Ishikawa (cell line): ENCODE measurements around the gene THBS2.

Source experiments
- CEBPB ChIP-seq: IDR thresholded peaks from 2 replicates; pipeline ENCODE4 v1.6.1; 2012
- CREB1 ChIP-seq: IDR thresholded peaks from 2 replicates; pipeline ENCODE4 v1.6.1; 2012; ENCODE audit warnings: low read depth
- EGR1 ChIP-seq: IDR thresholded peaks from 2 replicates; pipeline ENCODE4 v1.6.1; 2012
- EP300 ChIP-seq: IDR thresholded peaks from 2 replicates; pipeline ENCODE4 v1.6.1; 2012; ENCODE audit warnings: borderline replicate concordance
- FOXM1 ChIP-seq: IDR thresholded peaks from 2 replicates; pipeline ENCODE4 v1.6.1; 2012; ENCODE audit warnings: low read depth, borderline replicate concordance
- MAX ChIP-seq: IDR thresholded peaks from 2 replicates; pipeline ENCODE4 v1.6.1; 2012
- NFIC ChIP-seq: IDR thresholded peaks from 2 replicates; pipeline ENCODE4 v1.6.1; 2012
- RAD21 ChIP-seq: IDR thresholded peaks from 2 replicates; pipeline ENCODE4 v1.6.1; 2012; ENCODE audit warnings: low read depth
- REST ChIP-seq: IDR thresholded peaks from 2 replicates; pipeline ENCODE4 v1.6.1; 2012; ENCODE audit warnings: low read depth, mild to moderate bottlenecking
- TAF1 ChIP-seq: IDR thresholded peaks from 2 replicates; pipeline ENCODE4 v1.6.1; 2012; ENCODE audit warnings: low read depth, mild to moderate bottlenecking
- TCF12 ChIP-seq: IDR thresholded peaks from 2 replicates; pipeline ENCODE4 v1.6.1; 2012; ENCODE audit warnings: low read depth
- TEAD4 ChIP-seq: IDR thresholded peaks from 2 replicates; pipeline ENCODE4 v1.6.1; 2012
- USF1 ChIP-seq: IDR thresholded peaks from 2 replicates; pipeline ENCODE4 v1.6.1; 2012
- YY1 ChIP-seq: IDR thresholded peaks from 2 replicates; pipeline ENCODE4 v1.6.1; 2012; ENCODE audit warnings: low read depth
- ZBTB7A ChIP-seq: IDR thresholded peaks from 2 replicates; pipeline ENCODE4 v1.6.1; 2012; ENCODE audit warnings: low read depth

The THBS2 gene

GRCh38 chr6:169266261-169266660 is 12.6 kb upstream of the THBS2 start:
- no peak for TF ChIP-seq TCF12
- no peak for TF ChIP-seq TAF1
- TF ChIP-seq RAD21 = no peak
- no peak for TF ChIP-seq EP300
- TF ChIP-seq EGR1 = no peak
- no peak for TF ChIP-seq ZBTB7A
- no peak for TF ChIP-seq MAX
- no peak for TF ChIP-seq CREB1
- no peak for TF ChIP-seq USF1

GRCh38 chr6:169265486-169266131 is 12.0 kb upstream of the THBS2 start:
- TF ChIP-seq CREB1 (no peak), EGR1 (no peak), REST (no peak), TEAD4 (no peak), EP300 (no peak), MAX (no peak), NFIC (no peak), YY1 (no peak), TCF12 (no peak), RAD21 (no peak), FOXM1 (no peak), ZBTB7A (no peak)

GRCh38 chr6:169263836-169264608 is 10.4 kb upstream of the THBS2 start:
- TF ChIP-seq NFIC (0 out of 2 replicates have a peak, but pooled peaks have one; percentile 14), TEAD4 (no peak)

GRCh38 chr6:169263374-169263773 is 9.7 kb upstream of the THBS2 start:
- TF ChIP-seq EP300 (no peak), NFIC (no peak)

- TF ChIP-seq EP300 (no peak), ZBTB7A (no peak), CREB1 (no peak), YY1 (no peak), CEBPB (no peak)
Observed at GRCh38 chr6:169256518-169256917, 2.9 kb upstream of the THBS2 start.

- TF ChIP-seq RAD21 = no peak
- no peak for TF ChIP-seq CREB1
- no peak for TF ChIP-seq CEBPB
- TF ChIP-seq TAF1 = no peak
- no peak for TF ChIP-seq TEAD4
- no peak for TF ChIP-seq ZBTB7A
- no peak for TF ChIP-seq MAX
- TF ChIP-seq TCF12 = no peak
- TF ChIP-seq USF1 = no peak
- TF ChIP-seq REST = no peak
- no peak for TF ChIP-seq EP300
Observed at GRCh38 chr6:169256061-169256460, 2.4 kb upstream of the THBS2 start.

GRCh38 chr6:169255643-169256042 is 2.0 kb upstream of the THBS2 start:
- no peak for TF ChIP-seq EGR1
- no peak for TF ChIP-seq ZBTB7A
- no peak for TF ChIP-seq NFIC
- TF ChIP-seq EP300 = no peak
- no peak for TF ChIP-seq MAX
- TF ChIP-seq CREB1 = no peak
- TF ChIP-seq REST = no peak
